PC-9 (cell line): ENCODE measurements around the gene ARMH4.

ENCODE experiments used
- CTCF ChIP-seq: fragments of 200-600 bp; sonication (generic); conservative IDR thresholded peaks from 2 replicates; pipeline ENCODE4 v1.6.1; 2017; ENCODE audit warnings: mixed run types, antibody characterized with exemption, mild to moderate bottlenecking, moderate library complexity
- EZH2 ChIP-seq: fragments of 200-600 bp; sonication (generic); IDR thresholded peaks from 2 replicates; pipeline ENCODE4 v1.8.0; 2017; ENCODE audit warnings: antibody characterized with exemption, low read depth

GRCh38 chr14:58121530-58122186 lies 30.4 kb downstream of the ARMH4 start:
- TF ChIP-seq CTCF (no peak), EZH2 (no peak)
